Kasumi-1 (cell line): Measurements from ENCODE around the gene CRYM.

Experiments used
- DNase-seq, 2 experiments: peaks; one replicate each; lab custom pipeline; 2025; lab: John Stamatoyannopoulos, UW

Gene CRYM

DNA sequence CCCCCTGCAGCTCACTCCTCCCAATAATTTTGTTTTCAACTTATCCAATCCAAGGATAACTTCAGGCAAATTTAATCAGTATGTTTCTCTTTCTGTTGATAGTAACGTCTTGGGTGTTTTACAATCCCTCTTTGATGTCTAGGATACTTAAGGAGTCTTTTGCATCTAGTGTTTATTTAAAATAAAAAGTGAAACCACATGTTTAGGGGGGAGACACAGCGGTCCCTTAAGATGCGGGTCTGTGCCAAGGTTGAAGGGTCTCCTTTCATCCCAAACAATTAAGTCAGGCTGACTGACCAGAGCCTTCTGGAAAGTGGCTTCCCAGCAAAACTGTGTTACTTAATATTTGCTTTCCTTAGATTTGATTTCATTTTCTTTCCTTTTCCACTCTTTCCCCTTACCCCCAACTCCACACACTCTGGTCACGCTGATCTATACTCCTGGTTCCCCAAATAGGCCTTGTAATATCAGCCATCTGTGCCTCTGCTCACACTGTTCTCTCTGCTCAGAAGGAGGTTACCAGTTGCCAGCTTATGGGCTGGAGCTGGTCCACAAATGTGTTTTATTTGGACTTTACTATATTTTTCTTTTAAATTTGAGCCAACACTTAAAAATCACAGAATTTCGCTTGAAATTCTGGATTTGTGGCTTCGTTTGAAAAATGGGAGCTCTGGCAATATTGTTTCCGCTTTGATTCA lies 33.4 kb downstream of the CRYM start:
- no peak for DNase-seq

DNA sequence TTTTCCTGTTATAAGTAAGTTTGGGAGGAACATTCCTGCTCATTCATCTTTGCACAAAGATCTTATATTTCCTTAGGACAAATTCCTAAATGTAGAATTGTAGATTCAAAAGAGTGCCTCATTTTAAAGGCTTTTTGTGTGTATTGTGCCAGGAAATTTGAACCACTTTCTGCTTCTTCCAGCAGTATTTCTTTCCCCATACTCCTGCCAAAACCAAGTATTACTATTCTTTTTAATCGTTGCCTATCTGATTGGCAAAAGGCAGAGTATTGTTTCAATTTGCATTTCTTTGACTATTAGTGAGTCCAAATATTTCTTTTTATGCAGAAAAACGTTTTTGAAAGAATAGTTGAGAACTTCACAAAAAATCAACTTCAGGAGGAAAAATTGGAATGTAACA lies 35.3 kb downstream of the CRYM start:
- DNase-seq: no peak

DNA sequence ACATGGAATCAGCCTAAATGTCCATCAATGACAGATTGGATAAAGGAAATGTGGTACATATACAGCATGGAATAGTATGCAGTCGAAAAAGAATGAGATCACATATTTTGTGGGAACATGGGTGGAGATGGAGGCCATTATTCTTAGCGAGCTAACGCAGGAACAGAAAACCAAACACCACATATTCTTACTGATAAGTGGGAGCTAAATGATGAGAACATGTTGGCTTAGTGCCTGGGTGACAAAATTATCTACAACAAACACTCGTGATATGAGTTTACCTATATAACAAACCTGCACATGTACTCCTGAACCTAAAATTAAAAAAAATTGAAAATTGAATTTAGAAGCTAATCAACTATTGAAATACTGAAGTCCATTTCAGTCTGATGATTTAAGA lies 38.4 kb downstream of the CRYM start:
- DNase-seq: no peak

DNA sequence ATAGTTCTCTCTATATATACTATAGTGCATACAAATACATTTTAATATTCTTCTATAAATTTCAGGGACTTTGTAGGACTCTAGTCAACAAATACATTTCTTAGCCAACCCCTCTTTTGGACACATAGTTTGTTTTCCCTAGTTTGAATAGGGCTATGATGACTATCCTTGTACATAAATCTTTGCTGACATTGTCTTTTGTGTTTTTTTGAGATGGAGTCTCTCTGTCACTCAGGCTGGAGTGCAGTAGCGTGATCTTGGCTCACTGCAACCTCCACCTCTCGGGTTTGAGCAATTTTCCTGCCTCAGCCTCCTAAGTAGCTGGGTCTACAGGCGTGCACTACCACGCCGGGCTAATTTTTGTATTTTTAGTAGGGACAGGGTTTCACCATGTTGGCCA lies 41.3 kb downstream of the CRYM start:
- DNase-seq: no peak

- no peak for DNase-seq
These were observed 42.9 kb downstream of the CRYM start for GRCh38 chr16:21235199-21235585.

- no peak for DNase-seq
These were observed 44.5 kb downstream of the CRYM start, which contains the start of gene ANKS4B for GRCh38 chr16:21233521-21234150. Gene ANKS4B (plus strand): TSS chr16:21233699. CDS start chr16:21233738, 39 bp downstream.

DNA sequence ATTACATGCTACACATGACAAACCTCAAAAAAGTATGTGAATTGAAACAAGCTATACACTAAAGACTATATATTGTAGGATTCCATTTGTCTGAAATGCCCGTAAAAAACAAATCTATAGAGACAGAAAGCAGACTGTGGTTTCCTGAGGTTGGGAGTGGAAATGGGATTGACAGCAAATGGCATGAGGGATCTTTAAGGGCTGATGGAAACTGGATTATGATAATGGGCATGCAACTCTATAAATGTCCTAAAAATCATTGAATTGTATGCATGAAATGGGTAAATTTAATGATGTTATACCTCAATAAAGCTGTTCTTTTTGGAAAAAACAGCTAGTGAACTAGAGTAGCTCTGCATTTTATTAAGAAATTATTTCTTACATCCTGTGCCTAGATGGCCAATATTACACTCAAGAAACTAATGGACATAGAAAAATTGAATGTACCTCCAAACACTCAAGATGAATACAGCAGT lies 45.0 kb downstream of the CRYM start:
- DNase-seq: no peak

GRCh38 chr16:21228361-21228872 lies 49.7 kb downstream of the CRYM start:
- DNase-seq: no peak

DNA sequence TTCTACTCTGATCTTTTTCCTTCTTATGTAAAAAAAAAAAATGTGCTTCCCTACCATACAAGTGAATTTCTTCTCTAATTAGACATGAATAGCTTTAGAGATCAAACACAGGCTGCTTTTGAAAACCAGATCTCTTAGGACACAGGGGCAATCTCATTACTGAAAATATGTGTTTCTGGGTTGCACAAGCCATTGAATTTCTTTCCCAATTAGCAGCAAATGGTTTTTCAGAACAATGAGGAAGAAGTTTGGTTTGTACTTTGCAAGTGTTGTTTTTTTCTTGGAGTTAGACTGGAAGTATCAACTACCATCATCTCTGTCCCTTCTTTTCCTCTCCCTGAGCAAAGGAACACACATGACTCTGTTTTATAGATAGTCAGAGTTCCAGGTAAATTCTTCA lies 50.2 kb downstream of the CRYM start:
- no peak for DNase-seq

DNA sequence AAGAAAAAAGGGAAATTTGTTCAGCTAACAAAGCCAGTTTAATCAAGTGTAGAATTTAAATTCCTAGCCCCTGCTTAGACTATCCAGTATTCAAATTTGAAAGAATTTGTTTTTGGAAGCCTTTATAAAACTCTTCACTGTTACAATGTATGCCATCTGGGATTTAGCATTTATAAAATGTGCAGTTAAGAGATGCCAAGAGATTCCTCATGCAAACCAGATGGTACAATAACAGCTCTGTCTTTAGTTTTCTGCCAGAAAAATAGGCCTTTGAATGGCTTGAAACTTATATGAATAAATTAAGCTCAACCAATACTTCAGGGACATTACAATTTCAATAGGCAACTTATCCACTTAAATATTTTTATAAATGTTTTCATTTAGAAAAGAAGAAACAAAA lies 51.3 kb downstream of the CRYM start:
- DNase-seq: no peak

- no peak for DNase-seq
These were observed 53.3 kb downstream of the CRYM start for GRCh38 chr16:21224800-21225199.

GRCh38 chr16:21223787-21224186 lies 54.3 kb downstream of the CRYM start:
- no peak for DNase-seq

- no peak for DNase-seq
These were observed 55.4 kb downstream of the CRYM start for GRCh38 chr16:21222495-21223337.

DNA sequence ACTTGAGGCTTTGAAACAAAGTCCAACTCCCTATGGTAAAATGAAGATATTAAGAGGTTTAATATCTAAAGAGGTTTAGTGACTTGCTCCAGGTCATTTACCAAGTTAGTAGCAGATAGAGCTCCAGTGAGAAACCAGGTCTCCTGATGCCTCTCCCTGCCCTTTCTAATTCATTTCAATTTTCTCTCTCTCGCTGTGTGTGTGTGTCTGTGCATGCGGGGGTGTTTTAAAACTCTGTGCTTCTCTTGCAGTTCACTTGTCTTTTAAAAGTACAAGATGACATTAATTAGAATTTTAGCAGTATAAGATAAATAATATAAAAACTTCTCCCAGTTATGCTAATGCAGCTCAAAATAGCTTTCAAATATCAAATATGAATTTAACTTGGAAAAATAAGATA lies 58.5 kb downstream of the CRYM start:
- DNase-seq: no peak

DNA sequence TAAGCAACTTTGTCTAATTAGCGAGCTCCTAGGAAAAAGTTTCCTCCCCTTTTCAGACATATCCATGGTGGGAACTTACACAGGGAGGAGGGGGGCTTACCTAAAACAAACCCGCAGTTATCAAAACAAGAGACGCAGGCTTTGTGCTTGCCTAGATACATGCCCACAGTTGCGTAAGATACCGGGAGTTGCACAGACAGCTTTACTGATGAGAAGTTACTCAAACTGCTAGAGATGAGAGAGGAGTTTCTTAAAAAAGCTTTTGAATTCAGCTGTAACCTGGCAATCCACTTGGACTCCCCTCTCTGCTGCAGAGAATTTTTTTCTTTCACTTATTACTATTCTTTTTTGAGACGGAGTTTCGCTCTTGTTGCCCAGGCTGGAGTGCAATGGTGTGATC lies 59.9 kb downstream of the CRYM start:
- no peak for DNase-seq

GRCh38 chr16:21217121-21217520 lies 61.0 kb downstream of the CRYM start:
- no peak for DNase-seq

DNA sequence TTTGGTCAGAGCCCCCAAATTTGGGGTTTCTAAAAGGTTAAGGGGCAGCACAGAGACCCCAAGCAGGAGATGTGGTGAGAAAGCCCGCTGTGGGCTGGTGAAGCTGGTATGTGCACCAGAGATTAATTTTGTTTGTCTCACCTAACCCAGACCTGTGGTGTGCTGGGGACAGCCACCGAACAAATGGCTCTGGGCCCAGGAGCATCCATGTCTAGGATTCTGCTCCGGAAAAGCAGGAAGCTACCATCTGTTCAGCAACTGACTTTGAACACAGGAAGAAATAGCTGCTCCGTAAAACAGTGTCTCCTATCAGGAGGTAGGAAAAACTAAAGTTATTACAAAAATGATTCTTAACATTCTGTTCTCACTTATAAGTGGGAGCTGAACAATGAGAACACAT lies 64.0 kb downstream of the CRYM start:
- no peak for DNase-seq

DNA sequence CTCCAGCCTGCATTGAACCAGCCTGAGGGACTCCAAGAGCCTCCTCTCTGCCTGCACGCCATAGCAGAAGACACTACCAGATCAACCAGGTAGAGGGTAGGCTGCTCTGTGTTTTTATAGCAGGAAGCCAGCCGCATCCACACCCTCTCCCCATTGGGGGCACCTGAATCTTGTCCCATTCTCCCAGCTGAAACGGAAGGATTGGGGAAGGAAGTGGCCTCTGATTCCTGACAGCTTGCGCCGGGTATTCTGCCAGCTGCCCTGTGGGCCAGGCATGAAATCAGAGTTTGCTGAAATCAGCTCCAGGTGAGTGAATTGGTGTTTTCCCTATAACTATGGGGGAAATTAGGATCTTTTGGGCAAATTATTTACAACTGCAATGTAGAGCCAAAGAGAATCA lies 66.6 kb downstream of the CRYM start, which contains the start of gene ZP2:
Gene ZP2 (minus strand): TSS at position 89 of the 400 bp plus-strand sequence. CDS start 27 bp downstream, at position 62.
- no peak for DNase-seq
